H9 (cell line): ENCODE data around the gene RASGEF1C. TPM values are rescaled to one million over a fixed set of nuclear protein-coding genes. Genes with fewer than 3 reads are reported as not detected.

ENCODE experiments used
- DNase-seq: peaks from one replicate; pipeline ENCODE4 v3.0.0-alpha.2; 2017
- H2AFZ ChIP-seq: one replicate; pipeline ENCODE4 v1.6.1; 2013; ENCODE audit warnings: mild to moderate bottlenecking, low read length, control low read depth, moderate library complexity
- H2AK5ac ChIP-seq: 2 replicates; pipeline ENCODE4 v1.6.1; 2013; ENCODE audit warnings: low read length, control low read depth, mixed read lengths; ENCODE audit not compliant: insufficient read length
- H2BK120ac ChIP-seq: one replicate; pipeline ENCODE4 v1.6.1; 2013; ENCODE audit warnings: low read depth, mild to moderate bottlenecking, low read length, control low read depth, inconsistent platforms; ENCODE audit not compliant: poor library complexity, severe bottlenecking
- H2BK12ac ChIP-seq: 2 replicates; pipeline ENCODE4 v1.6.1; 2013; ENCODE audit warnings: low read length, control low read depth, mixed read lengths, low read depth; ENCODE audit not compliant: insufficient read length
- H2BK15ac ChIP-seq: 2 replicates; pipeline ENCODE4 v1.6.1; 2013; ENCODE audit warnings: low read depth, low read length, control low read depth
- H2BK20ac ChIP-seq: one replicate; pipeline ENCODE4 v1.6.1; 2013; ENCODE audit warnings: low read depth, mild to moderate bottlenecking, low read length, control low read depth, inconsistent platforms; ENCODE audit not compliant: poor library complexity, severe bottlenecking
- H2BK5ac ChIP-seq: 2 replicates; pipeline ENCODE4 v1.6.1; 2013; ENCODE audit warnings: low read length, control low read depth, mixed read lengths; ENCODE audit not compliant: insufficient read length
- H3K14ac ChIP-seq: 2 replicates; pipeline ENCODE4 v1.6.1; 2013; ENCODE audit warnings: low read length, control low read depth; ENCODE audit not compliant: insufficient read depth
- H3K18ac ChIP-seq: 2 replicates; pipeline ENCODE4 v1.6.1; 2013; ENCODE audit warnings: low read depth, mild to moderate bottlenecking, mixed read lengths, low read length, control low read depth; ENCODE audit not compliant: insufficient read length
- H3K23ac ChIP-seq: 2 replicates; pipeline ENCODE4 v1.6.1; 2013; ENCODE audit warnings: low read length, control low read depth, mixed read lengths, low read depth; ENCODE audit not compliant: insufficient read length
- H3K23me2 ChIP-seq: 2 replicates; pipeline ENCODE4 v1.6.1; 2013; ENCODE audit warnings: low read depth, mild to moderate bottlenecking, mixed read lengths, low read length, control low read depth; ENCODE audit not compliant: insufficient read length, poor library complexity, severe bottlenecking
- H3K27ac ChIP-seq: 2 replicates; pipeline ENCODE4 v1.5.1; 2013; ENCODE audit warnings: low read length, control low read depth, mixed read lengths, low read depth; ENCODE audit not compliant: insufficient read length
- H3K27me3 ChIP-seq: 2 replicates; pipeline ENCODE4 v1.6.1; 2013; ENCODE audit warnings: low read length, control low read depth, inconsistent platforms; ENCODE audit not compliant: insufficient read depth
- H3K4ac ChIP-seq: 2 replicates; pipeline ENCODE4 v1.6.1; 2013; ENCODE audit warnings: low read depth, mild to moderate bottlenecking, control low read depth, inconsistent platforms, low read length, moderate library complexity
- H3K4me1 ChIP-seq: 2 replicates; pipeline ENCODE4 v1.6.1; 2013; ENCODE audit warnings: low read length, control low read depth, inconsistent platforms; ENCODE audit not compliant: insufficient read depth
- H3K4me2 ChIP-seq: 2 replicates; pipeline ENCODE4 v1.6.1; 2013; ENCODE audit warnings: low read length, control low read depth, mixed read lengths; ENCODE audit not compliant: insufficient read length, insufficient read depth
- H3K56ac ChIP-seq: 2 replicates; pipeline ENCODE4 v1.6.1; 2013; ENCODE audit warnings: low read depth, mild to moderate bottlenecking, mixed read lengths, low read length, control low read depth; ENCODE audit not compliant: insufficient read length
- H3K79me1 ChIP-seq: 2 replicates; pipeline ENCODE4 v1.6.1; 2013; ENCODE audit warnings: low read depth, mild to moderate bottlenecking, moderate library complexity, low read length, control low read depth, inconsistent platforms; ENCODE audit not compliant: insufficient read depth, poor library complexity, severe bottlenecking
- H3K79me2 ChIP-seq: 2 replicates; pipeline ENCODE4 v1.6.1; 2013; ENCODE audit warnings: low read length, control low read depth, inconsistent platforms; ENCODE audit not compliant: insufficient read depth
- H3K9ac ChIP-seq: 2 replicates; pipeline ENCODE4 v1.6.1; 2013; ENCODE audit warnings: low read length, control low read depth, mixed read lengths; ENCODE audit not compliant: insufficient read length; ENCODE audit errors: extremely low read depth
- H3K9me3 ChIP-seq: one replicate; pipeline ENCODE4 v1.6.1; 2013; ENCODE audit warnings: low read depth, low read length, inconsistent platforms; ENCODE audit not compliant: control insufficient read depth
- H3T11ph ChIP-seq: one replicate; pipeline ENCODE4 v1.6.1; 2013; ENCODE audit warnings: mild to moderate bottlenecking, low read length, control low read depth, inconsistent platforms
- H4K20me1 ChIP-seq: one replicate; pipeline ENCODE4 v1.6.1; 2013; ENCODE audit not compliant: control insufficient read depth, insufficient read length, insufficient read depth
- H4K5ac ChIP-seq: 2 replicates; pipeline ENCODE4 v1.6.1; 2013; ENCODE audit warnings: low read depth, mild to moderate bottlenecking, mixed read lengths, low read length, control low read depth; ENCODE audit not compliant: insufficient read length
- H4K8ac ChIP-seq: replicated peaks from 2 replicates; pipeline ENCODE4 v1.6.1; 2013; ENCODE audit warnings: low read length, control low read depth, mixed read lengths, low read depth; ENCODE audit not compliant: insufficient read length
- H4K91ac ChIP-seq: 2 replicates; pipeline ENCODE4 v1.6.1; 2013; ENCODE audit warnings: low read depth, mild to moderate bottlenecking, moderate library complexity, mixed read lengths, low read length, control low read depth; ENCODE audit not compliant: insufficient read length
- H3K27ac Mint-ChIP-seq, 3 experiments: 2 replicates in 2 of 3; 3 replicates in 1 of 3; pipeline ENCODE4 v1.8.0; 2020 to 2021; ENCODE audit warnings: mixed read lengths in 3 of 3, mild to moderate bottlenecking in 1 of 3, moderate library complexity in 1 of 3
- H3K27me3 Mint-ChIP-seq: 2 replicates; pipeline ENCODE4 v1.8.0; 2021; ENCODE audit warnings: low read depth, mild to moderate bottlenecking, moderate library complexity, mixed read lengths
- H3K36me3 Mint-ChIP-seq, 3 experiments: 2 replicates in 2 of 3; 3 replicates in 1 of 3; pipeline ENCODE4 v1.8.0; 2020 to 2021; ENCODE audit warnings: low read depth in 3 of 3, mixed read lengths in 3 of 3; ENCODE audit not compliant: insufficient read depth in 1 of 3
- H3K4me1 Mint-ChIP-seq, 2 experiments: 2 replicates each; pipeline ENCODE4 v1.8.0; 2020; ENCODE audit warnings: mixed read lengths in 2 of 2
- H3K4me3 Mint-ChIP-seq, 2 experiments: 2 replicates in 1 of 2; 3 replicates in 1 of 2; pipeline ENCODE4 v1.8.0; 2020 to 2021; ENCODE audit warnings: mild to moderate bottlenecking in 2 of 2, mixed read lengths in 2 of 2, moderate library complexity in 1 of 2
- H3K9me3 Mint-ChIP-seq, 2 experiments: 2 replicates in 1 of 2; 3 replicates in 1 of 2; pipeline ENCODE4 v1.8.0; 2020; ENCODE audit warnings: mild to moderate bottlenecking in 2 of 2, mixed read lengths in 2 of 2, moderate library complexity in 1 of 2
- WGBS: extraction: QIAGEN DNeasy Blood & Tissue Kit; methylation state at CpG from one replicate; pipeline ENCODE4 v1.1.7; 2013; ENCODE audit warnings: missing lambda C conversion rate, low lambda C conversion rate, mixed read lengths; ENCODE audit not compliant: insufficient read length; ENCODE audit errors: extremely low coverage; 5-methylcytosine and 5-hydroxymethylcytosine counted together
- total RNA-seq: library from RNA; stranded (reverse); gene quantifications from 2 replicates; pipeline ENCODE4 v1.2.1, GENCODE V29; 2021
- TF ChIP-seq, protein P1 (sequence below): fragments of 200-600 bp; sonication (generic); conservative IDR thresholded peaks from 3 replicates; pipeline ENCODE4 v1.8.0; 2021; ENCODE audit warnings: antibody characterized with exemption, mild to moderate bottlenecking

Gene RASGEF1C
- total RNA-seq, 1 experiment from 2014 or later, result 0.83 TPM

GRCh38 chr5:180199390-180199789, 9.6 kb downstream of the RASGEF1C start:
- Histone ChIP-seq H3K18ac (no peak overlapping the region), H3K9me3 (no peaks in the 10 kb centered on the region), H3K79me2 (no peaks in the 10 kb centered on the region), H3K27ac (no peak overlapping the region), H4K20me1 (no peaks in the 10 kb centered on the region), H3T11ph (no peak overlapping the region), H2BK120ac (no peak overlapping the region), H2AK5ac (no peak overlapping the region), H3K4ac (no peak overlapping the region), H4K91ac (no peak overlapping the region), H3K79me1 (no peaks in the 10 kb centered on the region), H2BK5ac (no peak overlapping the region), H3K4me2 (no peak overlapping the region), H3K23ac (no peak overlapping the region), H3K14ac (no peak overlapping the region), H4K5ac (no peak overlapping the region), H2BK12ac (no peak overlapping the region), H4K8ac (no peak overlapping the region), H3K4me1 (no peaks in the 10 kb centered on the region), H3K9ac (no peak overlapping the region), H2BK15ac (no peak overlapping the region), H3K56ac (no peak overlapping the region), H2AFZ (no peak overlapping the region), H3K23me2 (no peaks in the 10 kb centered on the region), H3K27me3 (no peaks in the 10 kb centered on the region), H2BK20ac (no peak overlapping the region)
- Mint-ChIP-seq H3K27me3 (peaks cover 2% of the 10 kb centered on the region), H3K27ac (no peak overlapping the region), H3K4me1 (peaks cover 3 to 8% of the 10 kb centered on the region in 2 experiments; a peak in 1 of 4 replicates), H3K4me3 (no peak overlapping the region; a peak in 1 of 5 replicates), H3K36me3 (no peaks in the 10 kb centered on the region), H3K9me3 (0 out of 5 replicates have a peak, but pooled peaks cover 0 to 3% of the 10 kb centered on the region in 2 experiments)
- TF ChIP-seq, protein P1, sequence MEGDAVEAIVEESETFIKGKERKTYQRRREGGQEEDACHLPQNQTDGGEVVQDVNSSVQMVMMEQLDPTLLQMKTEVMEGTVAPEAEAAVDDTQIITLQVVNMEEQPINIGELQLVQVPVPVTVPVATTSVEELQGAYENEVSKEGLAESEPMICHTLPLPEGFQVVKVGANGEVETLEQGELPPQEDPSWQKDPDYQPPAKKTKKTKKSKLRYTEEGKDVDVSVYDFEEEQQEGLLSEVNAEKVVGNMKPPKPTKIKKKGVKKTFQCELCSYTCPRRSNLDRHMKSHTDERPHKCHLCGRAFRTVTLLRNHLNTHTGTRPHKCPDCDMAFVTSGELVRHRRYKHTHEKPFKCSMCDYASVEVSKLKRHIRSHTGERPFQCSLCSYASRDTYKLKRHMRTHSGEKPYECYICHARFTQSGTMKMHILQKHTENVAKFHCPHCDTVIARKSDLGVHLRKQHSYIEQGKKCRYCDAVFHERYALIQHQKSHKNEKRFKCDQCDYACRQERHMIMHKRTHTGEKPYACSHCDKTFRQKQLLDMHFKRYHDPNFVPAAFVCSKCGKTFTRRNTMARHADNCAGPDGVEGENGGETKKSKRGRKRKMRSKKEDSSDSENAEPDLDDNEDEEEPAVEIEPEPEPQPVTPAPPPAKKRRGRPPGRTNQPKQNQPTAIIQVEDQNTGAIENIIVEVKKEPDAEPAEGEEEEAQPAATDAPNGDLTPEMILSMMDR, result no peak
- WGBS, result no CpG with 5 or more reads among the region's 8 CpGs
- DNase-seq, result no peak
